MM.1S (cell line): ENCODE results near the gene MAGEB17.

Experiments
- DNase-seq: peaks from one replicate; pipeline ENCODE4 v3.0.0-alpha.2; 2015
- H2AFZ ChIP-seq: fragments of 300-600 bp; sonication (generic); 2 replicates; pipeline ENCODE4 v1.6.0; 2016; ENCODE audit warnings: antibody characterized with exemption, low read length
- H3F3A ChIP-seq: fragments of 300-600 bp; sonication (generic); 2 replicates; pipeline ENCODE4 v1.6.1; 2016; ENCODE audit warnings: mild to moderate bottlenecking, antibody characterized with exemption, low read length, moderate library complexity, mixed read lengths; ENCODE audit not compliant: insufficient read depth
- H3K27ac ChIP-seq: fragments of 300-600 bp; sonication (generic); 2 replicates; pipeline ENCODE4 v1.5.1; 2016; ENCODE audit warnings: mild to moderate bottlenecking, low read length
- H3K27me3 ChIP-seq: fragments of 300-600 bp; sonication (generic); replicated peaks from 2 replicates; pipeline ENCODE4 v1.6.0; 2016; ENCODE audit warnings: low read length; ENCODE audit not compliant: insufficient read depth
- H3K36me3 ChIP-seq: fragments of 300-600 bp; sonication (generic); replicated peaks from 2 replicates; pipeline ENCODE4 v1.6.1; 2016; ENCODE audit warnings: mild to moderate bottlenecking, low read length, mixed read lengths; ENCODE audit not compliant: insufficient read depth
- H3K4me1 ChIP-seq: fragments of 300-600 bp; sonication (generic); 2 replicates; pipeline ENCODE4 v1.6.1; 2016; ENCODE audit warnings: low read length, mixed read lengths
- H3K4me2 ChIP-seq: fragments of 300-600 bp; sonication (generic); 2 replicates; pipeline ENCODE4 v1.6.0; 2016; ENCODE audit warnings: low read depth, low read length
- H3K4me3 ChIP-seq: fragments of 300-600 bp; sonication (generic); 2 replicates; pipeline ENCODE4 v1.5.1; 2016; ENCODE audit warnings: low read length, mixed read lengths
- H3K79me2 ChIP-seq: fragments of 300-600 bp; sonication (generic); 2 replicates; pipeline ENCODE4 v1.6.1; 2016; ENCODE audit warnings: mixed run types, low read length, mixed read lengths
- H3K9ac ChIP-seq: fragments of 300-600 bp; sonication (generic); 2 replicates; pipeline ENCODE4 v1.6.1; 2016; ENCODE audit warnings: low read length, mixed read lengths
- H3K9me2 ChIP-seq: fragments of 300-600 bp; sonication (generic); replicated peaks from 2 replicates; pipeline ENCODE4 v1.6.1; 2016; ENCODE audit warnings: mild to moderate bottlenecking, low read length, mixed read lengths; ENCODE audit not compliant: insufficient read depth
- H3K9me3 ChIP-seq: fragments of 300-600 bp; sonication (generic); replicated peaks from 2 replicates; pipeline ENCODE4 v1.6.1; 2016; ENCODE audit warnings: mild to moderate bottlenecking, low read length, mixed read lengths; ENCODE audit not compliant: insufficient read depth
- H4K20me1 ChIP-seq: fragments of 300-600 bp; sonication (generic); 2 replicates; pipeline ENCODE4 v1.6.1; 2016; ENCODE audit warnings: mild to moderate bottlenecking, low read length, moderate library complexity, mixed read lengths; ENCODE audit not compliant: insufficient read depth
- EZH2 ChIP-seq: fragments of 300-600 bp; sonication (generic); optimal IDR thresholded peaks from 2 replicates; pipeline ENCODE3; 2017; ENCODE audit warnings: low read depth, mild to moderate bottlenecking, antibody characterized with exemption, low read length, mixed read lengths
- EZH2phosphoT487 ChIP-seq: fragments of 300-600 bp; sonication (generic); IDR thresholded peaks from 2 replicates; pipeline ENCODE4 v1.6.1; 2018; ENCODE audit warnings: antibody characterized with exemption, low read length
- TF ChIP-seq, protein P1 (sequence below): fragments of 300-600 bp; sonication (generic); IDR thresholded peaks from 2 replicates; pipeline ENCODE4 v1.5.1; 2016; ENCODE audit warnings: antibody characterized with exemption, low read length, mixed read lengths

The MAGEB17 gene

DNA sequence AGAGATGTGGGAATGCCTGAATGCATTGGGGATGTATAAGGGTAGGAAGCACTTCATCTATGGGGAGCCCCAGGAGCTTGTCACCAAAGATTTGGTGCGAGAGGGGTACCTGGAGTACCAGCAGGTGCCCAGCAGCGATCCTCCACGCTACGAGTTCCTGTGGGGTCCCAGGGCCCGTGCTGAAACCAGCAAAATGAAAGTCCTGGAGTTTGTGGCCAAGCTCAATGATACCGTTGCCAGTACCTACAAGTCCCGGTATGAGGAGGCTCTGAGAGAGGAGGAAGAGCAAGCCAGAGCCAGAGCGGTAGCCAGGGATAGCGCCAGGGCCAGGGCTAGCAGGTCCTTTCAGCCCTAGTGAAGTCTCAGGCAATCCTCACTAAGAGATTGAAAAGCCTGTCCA lies 3.8 kb downstream of the MAGEB17 start:
- no peak overlapping the region for H2AFZ ChIP-seq
- H3K4me2 ChIP-seq = no peak overlapping the region
- H3K27ac ChIP-seq = no peak overlapping the region
- no peak overlapping the region for H3K9ac ChIP-seq
- no peaks in the 10 kb centered on the region for H3K9me3 ChIP-seq
- no peak for TF ChIP-seq EZH2phosphoT487
- TF ChIP-seq, protein P1, sequence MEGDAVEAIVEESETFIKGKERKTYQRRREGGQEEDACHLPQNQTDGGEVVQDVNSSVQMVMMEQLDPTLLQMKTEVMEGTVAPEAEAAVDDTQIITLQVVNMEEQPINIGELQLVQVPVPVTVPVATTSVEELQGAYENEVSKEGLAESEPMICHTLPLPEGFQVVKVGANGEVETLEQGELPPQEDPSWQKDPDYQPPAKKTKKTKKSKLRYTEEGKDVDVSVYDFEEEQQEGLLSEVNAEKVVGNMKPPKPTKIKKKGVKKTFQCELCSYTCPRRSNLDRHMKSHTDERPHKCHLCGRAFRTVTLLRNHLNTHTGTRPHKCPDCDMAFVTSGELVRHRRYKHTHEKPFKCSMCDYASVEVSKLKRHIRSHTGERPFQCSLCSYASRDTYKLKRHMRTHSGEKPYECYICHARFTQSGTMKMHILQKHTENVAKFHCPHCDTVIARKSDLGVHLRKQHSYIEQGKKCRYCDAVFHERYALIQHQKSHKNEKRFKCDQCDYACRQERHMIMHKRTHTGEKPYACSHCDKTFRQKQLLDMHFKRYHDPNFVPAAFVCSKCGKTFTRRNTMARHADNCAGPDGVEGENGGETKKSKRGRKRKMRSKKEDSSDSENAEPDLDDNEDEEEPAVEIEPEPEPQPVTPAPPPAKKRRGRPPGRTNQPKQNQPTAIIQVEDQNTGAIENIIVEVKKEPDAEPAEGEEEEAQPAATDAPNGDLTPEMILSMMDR = no peak
- TF ChIP-seq EZH2 = no peak
- no peaks in the 10 kb centered on the region for H3K9me2 ChIP-seq
- H3K4me3 ChIP-seq = no peak overlapping the region
- DNase-seq = no peak
- no peaks in the 10 kb centered on the region for H3K79me2 ChIP-seq
- no peaks in the 10 kb centered on the region for H4K20me1 ChIP-seq
- H3K4me1 ChIP-seq = no peaks in the 10 kb centered on the region
- no peaks in the 10 kb centered on the region for H3K27me3 ChIP-seq
- H3K36me3 ChIP-seq = no peaks in the 10 kb centered on the region
- H3F3A ChIP-seq = no peaks in the 10 kb centered on the region

DNA sequence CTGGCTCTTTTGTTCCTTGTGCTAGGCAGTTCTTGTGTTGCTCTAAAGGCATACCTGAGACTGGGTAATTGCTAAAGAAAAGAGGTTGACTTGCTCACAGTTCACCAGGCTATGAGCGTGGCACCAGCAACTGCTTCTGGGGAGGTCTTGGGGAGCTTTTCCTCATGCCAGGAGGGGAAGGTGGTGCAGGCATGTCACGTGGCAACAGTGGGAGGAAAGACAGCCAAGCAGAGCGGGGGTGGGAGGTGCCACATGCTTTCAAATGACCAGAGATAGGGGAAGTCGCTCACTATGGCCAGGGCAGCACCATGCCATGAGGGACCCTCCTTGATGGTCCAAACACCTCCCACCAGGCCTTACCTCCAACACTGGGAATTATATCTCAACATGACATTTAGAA lies 4.7 kb downstream of the MAGEB17 start:
- Histone ChIP-seq H3F3A (no peaks in the 10 kb centered on the region), H3K79me2 (no peaks in the 10 kb centered on the region), H3K36me3 (no peaks in the 10 kb centered on the region)

DNA sequence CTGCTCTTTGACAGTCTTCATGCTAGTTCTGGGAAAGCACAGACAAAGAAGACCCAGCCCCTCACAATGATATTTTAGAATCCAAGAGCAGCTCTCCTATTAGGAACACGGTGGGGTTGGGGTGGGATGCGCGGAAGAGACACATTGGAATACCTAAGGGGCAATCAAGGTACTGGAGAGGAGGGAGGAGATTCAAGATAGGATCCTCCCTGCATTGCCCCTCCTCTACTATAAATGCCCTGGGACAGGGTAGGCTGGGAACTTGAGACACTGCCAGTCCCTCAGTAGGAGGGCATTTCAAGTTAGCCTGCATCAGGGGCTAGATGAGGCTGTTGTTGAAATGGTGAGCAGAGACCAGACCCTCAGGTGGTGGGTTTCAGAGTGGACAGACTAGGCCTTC lies 5.1 kb downstream of the MAGEB17 start:
- Histone ChIP-seq H3K4me2 (no peak overlapping the region), H3K36me3 (no peaks in the 10 kb centered on the region), H3K79me2 (no peaks in the 10 kb centered on the region), H3K9ac (no peak overlapping the region), H3K27me3 (no peaks in the 10 kb centered on the region), H3K27ac (no peak overlapping the region), H3K4me3 (no peak overlapping the region), H4K20me1 (no peaks in the 10 kb centered on the region), H3K9me3 (no peaks in the 10 kb centered on the region), H3F3A (no peaks in the 10 kb centered on the region), H2AFZ (no peak overlapping the region), H3K4me1 (no peaks in the 10 kb centered on the region), H3K9me2 (no peaks in the 10 kb centered on the region)
- DNase-seq = no peak
- TF ChIP-seq, protein P1 = no peak
- TF ChIP-seq EZH2phosphoT487 = no peak

More for the DNA sequence above, 4.7 kb downstream of the MAGEB17 start:
- Histone ChIP-seq H3K4me3 (no peak overlapping the region), H3K27ac (no peak overlapping the region), H2AFZ (no peak overlapping the region), H3K9ac (no peak overlapping the region), H3K4me1 (no peaks in the 10 kb centered on the region), H4K20me1 (no peaks in the 10 kb centered on the region), H3K4me2 (no peak overlapping the region), H3K9me2 (no peaks in the 10 kb centered on the region), H3K27me3 (no peaks in the 10 kb centered on the region), H3K9me3 (no peaks in the 10 kb centered on the region)
- DNase-seq = no peak
- TF ChIP-seq EZH2phosphoT487 (no peak), EZH2 (no peak)
- TF ChIP-seq, protein P1 = no peak
